ENCODE data around the gene ICE1.

- TF ChIP-seq POLR2A (IDR thresholded peaks at IDR 0.05; ENCODE audit: low read length), result no peak
- TF ChIP-seq GATA1 (IDR thresholded peaks at IDR 0.05; ENCODE audit: low read depth, low read length), result no peak
Measured at GRCh38 chr5:5522336-5522735, 99.9 kb downstream of the ICE1 start.
